Epithelial cell of prostate (primary cell): ENCODE results near the gene ERCC1.

Experiments used
- DNase-seq: peaks from one replicate; pipeline ENCODE4 v3.0.0-alpha.2; 2011; ENCODE audit warnings: low read depth, low spot score
- H3K27ac ChIP-seq: fragments of 450-650 bp; 2 replicates; pipeline ENCODE4 v1.5.1; 2017; ENCODE audit warnings: mild to moderate bottlenecking

The ERCC1 gene

GRCh38 chr19:45407091-45407375 lies 16.7 kb downstream of the ERCC1 start:
- DNase-seq = no peak
- H3K27ac ChIP-seq = peak overlapping the region; percentile 100

- peak within 1 kb of the TSS; percentile 100 for H3K27ac ChIP-seq
- DNase-seq = peak; percentile 70
Measured at GRCh38 chr19:45406226-45407090, 17.3 kb downstream of the ERCC1 start, which contains the start of gene POLR1G. POLR1G (plus strand) TSS chr19:45406644; CDS start chr19:45406697, 53 bp downstream.

GRCh38 chr19:45405435-45406225 lies 18.1 kb downstream of the ERCC1 start:
- peak overlapping the region; percentile 100 for H3K27ac ChIP-seq
- peak; percentile 72 for DNase-seq

- H3K27ac ChIP-seq = peak within 1 kb of the TSS; percentile 100
- peak; percentile 92 for DNase-seq
Measured at GRCh38 chr19:45404557-45405434, 18.9 kb downstream of the ERCC1 start, which contains the start of gene PPP1R13L. PPP1R13L (minus strand) TSS chr19:45405069; CDS start chr19:45398318, 6,751 bp downstream.

- peak overlapping the region; percentile 100 for H3K27ac ChIP-seq
- DNase-seq = peak; percentile 14
Measured at GRCh38 chr19:45403781-45404556, 19.7 kb downstream of the ERCC1 start.

GRCh38 chr19:45403272-45403671 lies 20.4 kb downstream of the ERCC1 start:
- H3K27ac ChIP-seq = peak overlapping the region; percentile 100
- no peak for DNase-seq

GRCh38 chr19:45402298-45403061 lies 21.2 kb downstream of the ERCC1 start:
- DNase-seq = peak; percentile 16
- peak overlapping the region; percentile 100 for H3K27ac ChIP-seq

GRCh38 chr19:45401815-45402214 lies 21.9 kb downstream of the ERCC1 start:
- peak overlapping the region; percentile 100 for H3K27ac ChIP-seq
- DNase-seq = no peak

- DNase-seq = peak; percentile 78
- peak overlapping the region; percentile 100 for H3K27ac ChIP-seq
Measured at GRCh38 chr19:45400192-45400591, 23.5 kb downstream of the ERCC1 start.

- no peak for DNase-seq
- H3K27ac ChIP-seq = no peak overlapping the region
Measured at GRCh38 chr19:45395821-45396617, 27.7 kb downstream of the ERCC1 start.

- H3K27ac ChIP-seq = no peak overlapping the region
- no peak for DNase-seq
Measured at GRCh38 chr19:45391871-45392665, 31.6 kb downstream of the ERCC1 start.

- DNase-seq = no peak
- no peak overlapping the region for H3K27ac ChIP-seq
Measured at GRCh38 chr19:45391346-45391745, 32.4 kb downstream of the ERCC1 start.

GRCh38 chr19:45385392-45386221 lies 38.1 kb downstream of the ERCC1 start:
- DNase-seq = no peak
- H3K27ac ChIP-seq = no peak overlapping the region

- DNase-seq = no peak
- no peak overlapping the region for H3K27ac ChIP-seq
Measured at GRCh38 chr19:45382426-45382825, 41.3 kb downstream of the ERCC1 start.

- no peak for DNase-seq
- H3K27ac ChIP-seq = peak overlapping the region; percentile 90
Measured at GRCh38 chr19:45380107-45380506, 43.6 kb downstream of the ERCC1 start.

- peak; percentile 12 for DNase-seq
- H3K27ac ChIP-seq = peak overlapping the region; percentile 90
Measured at GRCh38 chr19:45376045-45376724, 47.5 kb downstream of the ERCC1 start.
